ENCODE measurements around the gene OR6C76.
"Not testable (repeated sequence)": the region's sequence is repeated elsewhere in the genome, so short reads cannot be mapped to it uniquely, and the experiment has no call there.

DNA sequence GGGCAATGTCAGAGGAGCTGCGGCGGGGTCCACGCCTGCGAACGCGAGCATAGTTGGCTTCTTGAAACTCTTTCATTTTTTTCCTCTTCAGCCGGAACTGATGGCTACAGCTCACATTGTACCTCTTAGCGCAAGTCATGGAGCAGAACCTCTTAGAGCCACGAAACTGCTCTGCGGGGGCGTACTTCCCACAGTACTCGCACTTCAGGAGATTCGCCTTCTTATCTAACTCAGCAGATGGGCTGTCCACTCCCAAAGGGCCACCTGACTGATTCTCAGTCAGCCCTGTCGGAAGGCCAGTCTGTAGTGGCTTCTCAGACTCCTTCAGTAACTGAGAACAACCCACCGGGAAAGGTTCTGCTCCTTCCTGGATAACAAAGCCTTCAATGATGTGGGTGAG, 13.9 kb upstream of the OR6C76 start:
- not testable (repeated sequence) for TF ChIP-seq POLR2A (IDR thresholded peaks at IDR 0.05; ENCODE audit: low read depth, low read length); POLR2AphosphoS5 (IDR thresholded peaks at IDR 0.05; ENCODE audit: low read depth, low read length); TAF1 (IDR thresholded peaks at IDR 0.05; ENCODE audit: borderline replicate concordance, low read depth, low read length)

All from GM12892 (cell line).